IMR-90 (cell line): ENCODE data around the gene DAGLA.

ENCODE experiments used
- BHLHE40 ChIP-seq: fragments of 150-350 bp; IDR thresholded peaks from 2 replicates; pipeline ENCODE4 v1.6.1; 2016; ENCODE audit warnings: mild to moderate bottlenecking, low read depth, low read length
- CEBPB ChIP-seq: IDR thresholded peaks from 2 replicates; pipeline ENCODE4 v1.6.1; 2012; ENCODE audit warnings: low read depth, low read length, improper control_type of control experiment
- FOS ChIP-seq: fragments of 150-350 bp; IDR thresholded peaks from 2 replicates; pipeline ENCODE4 v1.6.1; 2016; ENCODE audit warnings: low read depth, low read length
- MAFK ChIP-seq: IDR thresholded peaks from 2 replicates; pipeline ENCODE4 v1.6.1; 2012; ENCODE audit warnings: low read depth, low read length, improper control_type of control experiment
- MAZ ChIP-seq: IDR thresholded peaks from 2 replicates; pipeline ENCODE4 v1.6.1; 2012; ENCODE audit warnings: low read depth, mild to moderate bottlenecking, low read length, improper control_type of control experiment, moderate library complexity, borderline replicate concordance
- MXI1 ChIP-seq: IDR thresholded peaks from 2 replicates; pipeline ENCODE4 v1.6.1; 2012; ENCODE audit warnings: low read depth, mild to moderate bottlenecking, low read length, moderate library complexity, borderline replicate concordance
- NFE2L2 ChIP-seq: fragments of 150-350 bp; IDR thresholded peaks from 2 replicates; pipeline ENCODE4 v1.6.1; 2016; ENCODE audit warnings: low read depth, mild to moderate bottlenecking, low read length
- POLR2A ChIP-seq: IDR thresholded peaks from 2 replicates; pipeline ENCODE4 v1.6.1; 2012; ENCODE audit warnings: mild to moderate bottlenecking, low read depth, low read length
- RAD21 ChIP-seq: IDR thresholded peaks from 2 replicates; pipeline ENCODE4 v1.6.1; 2012; ENCODE audit warnings: low read length, improper control_type of control experiment
- RCOR1 ChIP-seq: IDR thresholded peaks from 2 replicates; pipeline ENCODE4 v1.6.1; 2012; ENCODE audit warnings: mild to moderate bottlenecking, low read length, improper control_type of control experiment; ENCODE audit not compliant: insufficient replicate concordance
- RFX5 ChIP-seq: IDR thresholded peaks from 2 replicates; pipeline ENCODE4 v1.8.0; 2012; ENCODE audit warnings: low read depth, mild to moderate bottlenecking, low read length, moderate library complexity
- TF ChIP-seq, protein P1 (sequence below): conservative IDR thresholded peaks from 2 replicates; pipeline ENCODE4 v1.5.1; 2012; ENCODE audit warnings: mild to moderate bottlenecking, low read depth, low read length, improper control_type of control experiment

GRCh38 chr11:61785837-61786402 is 105.7 kb downstream of the DAGLA start:
- TF ChIP-seq, protein P1, sequence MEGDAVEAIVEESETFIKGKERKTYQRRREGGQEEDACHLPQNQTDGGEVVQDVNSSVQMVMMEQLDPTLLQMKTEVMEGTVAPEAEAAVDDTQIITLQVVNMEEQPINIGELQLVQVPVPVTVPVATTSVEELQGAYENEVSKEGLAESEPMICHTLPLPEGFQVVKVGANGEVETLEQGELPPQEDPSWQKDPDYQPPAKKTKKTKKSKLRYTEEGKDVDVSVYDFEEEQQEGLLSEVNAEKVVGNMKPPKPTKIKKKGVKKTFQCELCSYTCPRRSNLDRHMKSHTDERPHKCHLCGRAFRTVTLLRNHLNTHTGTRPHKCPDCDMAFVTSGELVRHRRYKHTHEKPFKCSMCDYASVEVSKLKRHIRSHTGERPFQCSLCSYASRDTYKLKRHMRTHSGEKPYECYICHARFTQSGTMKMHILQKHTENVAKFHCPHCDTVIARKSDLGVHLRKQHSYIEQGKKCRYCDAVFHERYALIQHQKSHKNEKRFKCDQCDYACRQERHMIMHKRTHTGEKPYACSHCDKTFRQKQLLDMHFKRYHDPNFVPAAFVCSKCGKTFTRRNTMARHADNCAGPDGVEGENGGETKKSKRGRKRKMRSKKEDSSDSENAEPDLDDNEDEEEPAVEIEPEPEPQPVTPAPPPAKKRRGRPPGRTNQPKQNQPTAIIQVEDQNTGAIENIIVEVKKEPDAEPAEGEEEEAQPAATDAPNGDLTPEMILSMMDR: no peak
- TF ChIP-seq POLR2A (no peak), CEBPB (no peak), MAZ (no peak), RFX5 (no peak), BHLHE40 (no peak), FOS (no peak), RAD21 (no peak), MAFK (no peak), MXI1 (no peak), NFE2L2 (no peak), RCOR1 (no peak)
